ENCODE measurements around the gene PLCL1.

PLCL1 gene

GRCh38 chr2:198173864-198174263 lies 369.5 kb downstream of the PLCL1 start:
- no peak for DNase-seq (ENCODE audit: low read depth)
- no peak for TF ChIP-seq CTCF (conservative IDR thresholded peaks at IDR 0.05; ENCODE audit: control insufficient read depth, insufficient read depth, low read depth, low read length)
- no peak overlapping the region for H3K4me3 ChIP-seq (ENCODE audit: control insufficient read depth, low read depth, low read length)

GRCh38 chr2:198175271-198175670 lies 370.9 kb downstream of the PLCL1 start:
- H3K4me3 ChIP-seq (ENCODE audit: control insufficient read depth, low read depth, low read length), result no peak overlapping the region
- TF ChIP-seq CTCF (conservative IDR thresholded peaks at IDR 0.05; ENCODE audit: control insufficient read depth, insufficient read depth, low read depth, low read length), result no peak
- DNase-seq (ENCODE audit: low read depth), result no peak

DNA sequence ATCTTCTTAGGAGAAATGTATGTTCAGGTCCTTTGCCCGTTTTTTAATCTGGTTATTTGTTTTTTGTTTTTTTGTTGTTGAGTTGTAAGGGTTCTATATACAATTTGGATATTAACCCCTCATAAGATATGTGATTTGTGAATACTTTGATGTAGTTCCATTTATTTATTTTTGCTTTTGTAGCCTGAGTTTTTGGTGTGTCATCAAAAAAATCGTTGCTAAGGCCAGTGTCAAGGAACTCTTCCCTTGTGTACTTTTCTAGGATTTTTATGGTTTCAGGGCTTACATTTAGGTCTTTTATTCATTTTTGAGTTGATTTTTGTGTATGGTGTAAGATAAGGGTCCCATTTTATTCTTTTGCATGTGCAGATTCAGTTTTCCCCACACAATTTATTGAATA lies 372.6 kb downstream of the PLCL1 start:
- no peak overlapping the region for H3K4me3 ChIP-seq (ENCODE audit: control insufficient read depth, low read depth, low read length)
- no peak for DNase-seq (ENCODE audit: low read depth)
- no peak for TF ChIP-seq CTCF (conservative IDR thresholded peaks at IDR 0.05; ENCODE audit: control insufficient read depth, insufficient read depth, low read depth, low read length)

DNA sequence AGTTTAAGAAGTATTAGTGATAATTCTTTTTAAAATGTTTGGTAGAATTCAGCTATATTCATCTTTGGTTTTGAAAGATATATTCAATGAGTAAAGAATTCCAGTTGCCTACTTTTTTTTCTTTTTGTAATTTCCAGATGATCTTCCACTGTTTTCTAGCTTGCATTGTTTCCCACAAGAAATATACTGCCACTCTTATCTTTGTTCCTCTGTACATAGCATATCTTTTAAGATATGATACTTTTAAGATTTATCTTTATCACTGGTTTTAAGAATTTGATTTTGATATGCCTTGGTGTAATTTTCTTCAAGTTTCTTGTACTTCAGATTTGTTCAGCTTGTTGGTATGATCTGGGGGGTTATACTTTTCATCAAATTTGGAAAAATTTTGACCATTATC lies 374.4 kb downstream of the PLCL1 start:
- no peak for TF ChIP-seq CTCF (conservative IDR thresholded peaks at IDR 0.05; ENCODE audit: control insufficient read depth, insufficient read depth, low read depth, low read length)
- H3K4me3 ChIP-seq (ENCODE audit: control insufficient read depth, low read depth, low read length), result no peak overlapping the region
- no peak for DNase-seq (ENCODE audit: low read depth)

DNA sequence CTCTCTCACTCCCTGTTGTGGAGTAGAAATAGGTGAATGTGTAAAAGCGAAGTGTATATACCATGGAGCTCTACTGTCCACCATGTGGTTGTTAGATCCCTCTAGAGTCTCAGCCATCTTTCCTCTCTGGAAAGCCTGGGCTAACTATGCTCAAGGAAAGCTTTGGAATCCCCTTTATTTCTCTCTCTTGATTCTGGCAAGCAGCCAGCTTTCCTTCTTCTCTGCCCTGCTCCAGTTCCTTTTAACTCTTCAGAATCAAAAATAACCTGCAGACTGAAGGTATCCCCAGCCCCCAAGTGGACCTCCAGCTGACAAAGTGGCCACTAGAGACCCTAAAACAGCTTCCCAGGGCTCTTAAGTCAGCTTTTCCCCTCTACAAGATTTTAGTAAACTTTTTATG lies 381.9 kb downstream of the PLCL1 start:
- no peak for DNase-seq (ENCODE audit: low read depth)
- no peak for TF ChIP-seq CTCF (conservative IDR thresholded peaks at IDR 0.05; ENCODE audit: control insufficient read depth, insufficient read depth, low read depth, low read length)
- no peak overlapping the region for H3K4me3 ChIP-seq (ENCODE audit: control insufficient read depth, low read depth, low read length)

GRCh38 chr2:198187841-198188240 lies 383.4 kb downstream of the PLCL1 start:
- DNase-seq (ENCODE audit: low read depth), result no peak
- no peak for TF ChIP-seq CTCF (conservative IDR thresholded peaks at IDR 0.05; ENCODE audit: control insufficient read depth, insufficient read depth, low read depth, low read length)
- no peak overlapping the region for H3K4me3 ChIP-seq (ENCODE audit: control insufficient read depth, low read depth, low read length)

GRCh38 chr2:198188982-198189381 lies 384.6 kb downstream of the PLCL1 start:
- TF ChIP-seq CTCF (conservative IDR thresholded peaks at IDR 0.05; ENCODE audit: control insufficient read depth, insufficient read depth, low read depth, low read length), result no peak
- no peak for DNase-seq (ENCODE audit: low read depth)
- no peak overlapping the region for H3K4me3 ChIP-seq (ENCODE audit: control insufficient read depth, low read depth, low read length)

All from fibroblast of mammary gland (primary cell).